Stimulated activated CD8-positive, alpha-beta memory T cell treated with anti-CD3 and anti-CD28 coated beads, Interleukin-12 subunit alpha, Interleukin-12 subunit beta, amount 100 ng/mL, for 4 hours (primary cell): ENCODE data around the gene CXorf66.
A peak's percentile ranks its signal among the peaks of the same experiment; 100 is the strongest.
"Not testable (repeated sequence)": the region's sequence is repeated elsewhere in the genome, so short reads cannot be mapped to it uniquely, and the experiment has no call there.

ENCODE experiments used
- DNase-seq: peaks from one replicate; pipeline ENCODE4 v3.0.0-alpha.2; 2020; ENCODE audit warnings: low read depth

Gene CXorf66, protein sequence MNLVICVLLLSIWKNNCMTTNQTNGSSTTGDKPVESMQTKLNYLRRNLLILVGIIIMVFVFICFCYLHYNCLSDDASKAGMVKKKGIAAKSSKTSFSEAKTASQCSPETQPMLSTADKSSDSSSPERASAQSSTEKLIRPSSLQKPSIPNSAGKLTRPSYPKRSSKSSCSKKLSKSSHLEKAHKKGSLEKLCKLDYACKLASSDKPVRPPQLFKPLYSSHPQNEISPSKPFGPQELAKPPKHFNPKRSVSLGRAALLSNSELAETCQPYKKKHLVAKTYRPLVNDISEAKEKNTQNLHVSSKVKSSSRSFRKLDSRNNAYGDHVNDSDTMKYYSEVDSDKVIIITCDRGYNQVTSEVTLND

DNA sequence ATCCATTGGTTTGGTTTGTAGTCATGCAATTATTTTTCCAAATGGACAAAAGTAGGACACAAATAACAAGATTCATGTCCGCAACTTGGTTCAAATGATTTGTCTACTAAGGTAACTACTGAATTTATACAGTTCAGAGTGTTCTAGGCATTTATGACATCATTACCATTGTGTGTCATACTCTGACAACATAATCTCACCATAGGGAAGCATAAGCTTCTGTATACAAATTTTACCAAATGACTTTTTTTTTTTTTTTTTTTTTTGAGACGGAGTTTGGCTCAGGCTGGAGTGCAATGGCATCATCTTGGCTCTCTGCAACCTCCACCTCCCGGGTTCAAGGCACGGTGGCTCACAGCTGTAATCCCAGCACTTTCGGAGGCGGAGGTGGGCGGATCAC lies at the start of gene CXorf66:
Gene CXorf66 (minus strand): TSS at position 101 of the 400 bp plus-strand sequence. CDS start 25 bp downstream, at position 76.
- DNase-seq = no peak

DNA sequence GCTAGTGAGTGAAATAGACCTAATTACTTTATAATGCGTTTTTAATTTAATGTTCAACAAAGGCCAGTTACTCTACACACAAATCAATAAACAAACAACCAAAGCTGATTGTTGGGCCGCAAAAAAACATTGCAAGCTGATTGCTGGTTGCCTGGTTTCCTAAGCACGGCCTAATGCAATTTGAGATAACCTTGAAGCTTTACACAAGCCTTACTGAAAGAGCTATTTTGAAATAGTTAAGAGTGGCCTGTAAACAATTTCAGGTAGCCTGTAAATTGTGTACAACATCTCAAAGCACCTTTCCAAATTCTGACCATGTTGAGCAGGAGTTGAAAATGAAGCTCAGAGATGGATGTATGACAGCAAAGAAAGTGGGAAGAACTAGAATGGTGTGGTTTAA lies 17.5 kb upstream of the CXorf66 start:
- DNase-seq = no peak

DNA sequence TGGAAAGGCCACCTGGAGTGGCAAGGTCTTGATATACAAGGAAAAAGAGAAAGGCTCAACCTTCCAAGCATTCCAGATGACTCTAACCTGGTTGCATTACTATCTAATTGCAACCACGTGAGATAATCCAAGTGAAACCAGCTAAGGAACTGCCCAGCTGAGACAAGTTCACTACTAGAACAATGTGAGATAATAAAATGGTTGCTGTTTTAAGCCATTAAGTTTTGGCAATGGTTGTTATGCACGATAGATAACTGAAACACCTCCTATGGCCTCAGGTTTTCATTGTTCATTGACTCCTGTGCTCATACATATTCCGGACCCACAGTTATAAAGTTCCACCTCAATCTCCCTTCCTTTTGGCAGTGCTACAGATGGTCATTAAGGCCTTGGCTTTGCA lies 9.2 kb upstream of the CXorf66 start:
- DNase-seq = no peak

DNA sequence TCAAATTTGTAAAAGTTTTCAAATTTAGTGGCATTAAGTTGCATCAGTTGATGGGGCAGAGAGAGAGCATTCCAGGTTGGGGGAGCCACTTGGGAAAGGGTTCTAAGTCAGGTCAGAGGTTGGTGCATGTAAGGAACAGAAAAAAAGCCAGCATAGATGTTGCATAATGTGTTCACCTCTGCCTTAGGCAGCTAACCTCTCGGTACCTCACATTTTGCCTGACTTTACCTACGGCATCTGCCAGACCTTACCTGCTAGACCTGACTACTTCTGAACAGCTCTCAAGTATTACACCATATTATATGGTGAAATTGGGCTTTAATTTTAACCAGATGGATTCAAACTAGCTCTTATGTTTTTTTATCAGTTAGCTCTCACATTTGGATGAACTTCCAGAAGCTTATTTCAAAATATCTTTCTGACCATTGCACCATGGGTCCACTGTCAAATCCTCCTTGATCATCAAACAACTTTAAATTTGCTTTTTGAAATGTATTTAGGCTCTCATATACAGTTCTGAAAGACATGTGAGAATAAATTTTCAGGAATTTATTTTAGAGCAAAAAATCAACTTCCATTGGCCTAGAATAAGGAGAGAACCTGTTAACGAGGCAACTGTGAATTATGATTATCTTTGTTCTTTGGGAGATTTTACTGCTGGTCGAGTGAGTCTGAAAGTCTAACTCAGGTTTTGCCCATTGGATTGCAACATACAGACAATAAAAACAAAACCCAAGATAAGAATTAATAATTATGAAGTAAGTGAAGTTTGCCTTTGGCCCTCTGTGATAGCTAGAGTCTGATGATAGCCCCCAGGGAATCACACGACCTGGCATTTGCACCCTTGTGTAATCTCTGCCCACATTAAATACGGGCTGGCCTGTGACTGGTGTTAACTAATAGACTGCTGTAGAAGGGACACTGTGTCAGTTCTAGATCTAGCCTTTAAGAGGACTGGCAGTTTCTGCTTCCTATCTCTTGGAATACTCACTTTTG lies 7.6 kb upstream of the CXorf66 start:
- no peak for DNase-seq

DNA sequence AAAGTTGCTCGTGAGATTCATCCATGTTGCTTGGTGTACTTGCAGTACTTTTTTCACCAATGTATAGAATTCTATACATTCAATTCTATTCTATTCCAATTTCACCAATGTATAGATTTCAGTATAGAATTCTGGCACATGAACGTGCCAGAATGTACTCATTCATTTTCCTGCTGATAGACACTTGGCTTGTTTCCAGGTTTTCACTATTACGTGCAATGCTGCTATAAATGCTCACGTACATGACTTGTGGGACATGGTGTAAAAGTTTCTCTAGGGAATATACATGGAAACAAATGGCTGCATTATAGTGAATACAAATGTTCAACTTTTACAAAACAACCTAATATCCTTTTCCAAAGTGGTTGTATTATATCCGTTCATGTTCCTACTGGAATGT lies 6.8 kb upstream of the CXorf66 start:
- DNase-seq = no peak

DNA sequence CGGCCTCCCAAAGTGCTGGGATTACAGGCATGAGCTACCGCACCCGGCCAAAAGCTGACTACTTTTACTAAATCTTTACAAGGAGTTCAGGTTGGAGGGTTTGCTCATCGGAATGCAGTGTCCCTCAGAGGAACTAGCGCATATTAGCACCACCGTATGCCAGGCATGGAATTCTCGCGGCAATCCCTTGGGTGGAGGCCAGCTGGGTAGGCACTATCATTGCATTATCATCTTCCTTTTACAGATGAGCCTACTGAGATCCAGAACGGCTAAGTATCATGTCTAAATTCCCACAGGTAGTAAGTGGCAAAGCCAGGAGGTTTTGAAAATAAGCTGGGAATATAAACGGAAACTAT lies 6.1 kb upstream of the CXorf66 start:
- DNase-seq = no peak

DNA sequence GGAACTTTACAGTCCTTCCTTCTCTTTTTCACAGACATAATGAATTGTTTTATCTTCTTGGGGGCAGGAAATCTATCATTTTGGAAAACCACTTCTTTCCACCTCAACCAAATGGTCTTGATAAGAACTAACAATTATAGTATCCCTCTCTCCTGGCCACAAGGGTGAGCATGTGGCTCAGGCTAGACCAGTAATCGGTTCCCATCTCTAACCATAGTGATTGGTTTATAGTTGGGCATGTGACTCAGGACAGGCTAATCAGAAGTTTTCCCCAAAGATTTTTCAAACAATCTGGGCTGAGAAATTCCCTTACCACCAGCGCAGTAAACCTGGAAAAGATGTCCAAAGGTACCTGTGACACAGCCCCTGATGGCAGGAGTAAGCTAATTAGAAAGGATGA lies 4.0 kb upstream of the CXorf66 start:
- no peak for DNase-seq

DNA sequence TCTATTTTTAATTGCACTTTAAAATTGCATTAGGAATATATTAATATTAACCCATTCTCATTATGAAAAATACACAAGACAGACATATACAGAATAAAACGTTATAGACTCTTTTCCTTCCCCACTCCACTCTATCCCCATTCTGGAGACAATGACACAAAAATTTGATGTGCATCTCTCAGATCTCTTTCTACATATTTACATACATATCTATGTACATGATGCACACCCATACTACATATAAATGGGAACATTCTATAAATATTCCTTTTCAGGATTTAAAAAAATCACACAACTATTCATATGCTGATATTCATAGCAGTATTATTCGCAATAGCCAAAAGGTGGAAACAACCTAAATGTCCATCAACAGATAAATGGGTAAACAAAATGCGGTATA lies 2.4 kb upstream of the CXorf66 start:
- DNase-seq = no peak

DNA sequence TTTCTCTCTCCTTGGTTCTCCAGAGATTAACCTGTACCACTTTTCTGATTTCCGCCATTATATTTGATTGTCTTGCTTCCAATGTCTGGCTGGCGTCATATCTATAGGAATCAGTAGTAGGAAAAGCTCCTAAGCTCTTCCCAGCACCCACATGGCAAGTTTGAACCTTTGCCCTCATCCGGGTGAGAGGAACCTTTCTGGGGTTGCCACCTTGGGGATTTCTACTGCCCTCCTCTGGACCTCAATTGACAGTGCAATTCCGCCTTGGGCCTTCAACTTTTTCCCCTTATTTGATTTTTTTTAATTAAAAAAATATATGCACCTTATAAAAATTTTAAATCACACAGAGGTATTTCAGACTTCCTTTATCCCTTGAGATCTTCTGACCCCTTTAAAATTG lies 2.0 kb upstream of the CXorf66 start:
- DNase-seq = no peak

DNA sequence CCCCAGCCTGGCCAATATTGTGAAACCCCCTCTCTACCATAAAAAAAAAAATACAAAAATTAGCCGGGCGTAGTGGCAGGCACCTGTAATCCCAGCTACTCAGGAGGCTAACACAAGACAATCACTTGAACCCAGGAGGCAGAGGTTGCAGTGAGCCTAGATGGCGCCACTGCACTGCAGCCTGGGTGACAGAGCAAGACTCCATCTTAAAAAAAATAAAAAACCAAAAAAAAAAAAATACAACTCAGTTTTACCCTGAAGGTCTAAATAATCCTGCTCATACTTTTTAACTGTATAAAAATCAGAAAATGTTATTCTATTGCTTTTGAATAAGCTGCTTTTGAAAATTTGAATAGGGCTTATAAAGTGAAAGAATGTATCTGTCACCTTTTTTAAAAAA lies 838 bp upstream of the CXorf66 start:
- DNase-seq = not testable (repeated sequence)

DNA sequence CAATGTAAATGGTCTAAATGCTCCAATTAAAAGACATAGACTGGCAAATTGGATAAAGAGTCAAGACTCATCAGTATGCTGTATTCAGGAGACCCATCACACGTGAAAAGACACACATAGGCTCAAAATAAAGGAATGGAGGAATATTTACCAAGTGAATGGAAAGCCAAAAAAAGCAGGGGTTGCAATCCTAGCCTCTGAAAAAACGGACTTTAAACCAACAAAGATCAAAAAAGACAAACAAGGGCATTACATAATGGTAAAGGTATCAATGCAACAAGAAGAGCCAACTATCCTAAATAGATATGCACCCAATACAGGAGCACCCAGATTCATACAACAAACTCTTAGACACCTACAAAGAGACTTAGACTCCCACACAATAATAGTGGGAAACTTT lies 4.2 kb downstream of the CXorf66 start:
- not testable (repeated sequence) for DNase-seq

DNA sequence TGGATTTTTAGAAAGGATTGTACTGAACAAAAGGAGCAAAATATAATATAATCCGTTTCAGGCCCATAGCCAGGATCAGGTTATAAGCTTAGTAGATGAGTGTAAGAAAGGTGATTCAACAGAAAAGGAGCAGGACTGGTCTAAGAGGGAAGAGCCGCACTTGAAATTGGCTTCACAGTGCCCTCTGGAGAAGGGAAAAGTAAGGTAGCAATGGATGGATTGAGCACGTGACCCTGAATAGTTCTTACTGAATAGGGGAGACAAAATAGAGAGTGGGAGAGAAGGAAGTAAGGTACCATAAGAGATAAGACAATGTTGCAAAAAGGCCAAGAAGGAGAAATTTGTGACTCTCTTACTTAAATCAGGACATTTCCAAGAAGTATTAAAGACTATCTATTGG lies 15.6 kb downstream of the CXorf66 start:
- DNase-seq = no peak

DNA sequence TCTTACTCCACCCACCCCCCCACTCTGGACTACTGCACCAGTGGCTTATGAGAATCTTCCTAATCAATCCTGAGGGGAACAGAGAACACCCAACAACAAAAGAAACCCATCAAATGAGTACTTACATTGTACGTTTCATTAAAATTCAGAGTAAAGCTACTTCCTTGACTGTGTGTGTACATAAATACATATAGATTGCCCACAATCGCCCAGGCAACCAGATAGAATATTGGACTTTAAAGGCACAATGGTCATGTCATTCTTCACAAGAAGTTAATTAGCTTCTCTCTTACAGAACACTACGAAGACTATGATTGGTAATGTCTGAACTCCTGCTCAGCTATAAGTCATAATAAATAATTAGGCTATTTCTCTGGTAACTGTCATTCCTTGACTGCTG lies 20.2 kb downstream of the CXorf66 start:
- DNase-seq = no peak

DNA sequence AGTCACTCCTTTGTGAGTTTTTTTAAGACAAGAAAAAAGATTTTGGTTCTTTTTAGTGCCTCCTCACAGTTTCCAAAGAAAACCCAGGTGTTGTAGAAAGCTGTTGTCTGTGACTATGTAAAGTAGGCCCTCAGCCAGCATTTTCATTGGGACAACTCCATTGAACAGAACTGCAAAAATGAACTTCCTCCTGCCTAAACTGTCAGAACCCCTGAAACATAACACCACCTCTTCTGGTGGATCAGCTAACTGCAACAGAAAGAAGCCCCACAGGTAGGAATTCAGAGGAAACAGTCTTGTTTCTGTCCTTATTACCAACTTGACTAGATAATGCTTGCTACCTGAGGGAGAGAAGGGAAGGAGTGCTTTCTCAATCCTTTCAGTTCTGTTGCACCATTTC lies 29.1 kb downstream of the CXorf66 start:
- no peak for DNase-seq

DNA sequence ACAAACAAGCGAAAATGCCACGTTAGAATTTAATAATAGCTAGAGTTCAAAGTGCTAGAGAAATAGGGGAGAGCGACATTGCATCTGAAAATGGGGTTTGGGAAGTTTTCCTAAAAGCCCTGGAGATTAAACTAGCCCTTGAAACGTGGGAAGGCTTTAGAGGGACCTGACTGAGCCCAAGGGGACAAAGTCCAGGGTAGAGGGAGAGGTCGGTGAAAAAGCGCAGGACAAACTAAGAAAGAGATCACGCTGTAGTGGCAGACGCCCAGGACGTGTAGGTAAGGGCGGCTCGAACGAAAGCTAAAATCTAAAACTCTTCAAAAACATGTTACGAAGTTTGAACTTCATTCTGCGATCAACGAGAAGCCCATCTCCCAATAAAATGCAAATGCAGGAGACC lies 31.4 kb downstream of the CXorf66 start:
- no peak for DNase-seq

DNA sequence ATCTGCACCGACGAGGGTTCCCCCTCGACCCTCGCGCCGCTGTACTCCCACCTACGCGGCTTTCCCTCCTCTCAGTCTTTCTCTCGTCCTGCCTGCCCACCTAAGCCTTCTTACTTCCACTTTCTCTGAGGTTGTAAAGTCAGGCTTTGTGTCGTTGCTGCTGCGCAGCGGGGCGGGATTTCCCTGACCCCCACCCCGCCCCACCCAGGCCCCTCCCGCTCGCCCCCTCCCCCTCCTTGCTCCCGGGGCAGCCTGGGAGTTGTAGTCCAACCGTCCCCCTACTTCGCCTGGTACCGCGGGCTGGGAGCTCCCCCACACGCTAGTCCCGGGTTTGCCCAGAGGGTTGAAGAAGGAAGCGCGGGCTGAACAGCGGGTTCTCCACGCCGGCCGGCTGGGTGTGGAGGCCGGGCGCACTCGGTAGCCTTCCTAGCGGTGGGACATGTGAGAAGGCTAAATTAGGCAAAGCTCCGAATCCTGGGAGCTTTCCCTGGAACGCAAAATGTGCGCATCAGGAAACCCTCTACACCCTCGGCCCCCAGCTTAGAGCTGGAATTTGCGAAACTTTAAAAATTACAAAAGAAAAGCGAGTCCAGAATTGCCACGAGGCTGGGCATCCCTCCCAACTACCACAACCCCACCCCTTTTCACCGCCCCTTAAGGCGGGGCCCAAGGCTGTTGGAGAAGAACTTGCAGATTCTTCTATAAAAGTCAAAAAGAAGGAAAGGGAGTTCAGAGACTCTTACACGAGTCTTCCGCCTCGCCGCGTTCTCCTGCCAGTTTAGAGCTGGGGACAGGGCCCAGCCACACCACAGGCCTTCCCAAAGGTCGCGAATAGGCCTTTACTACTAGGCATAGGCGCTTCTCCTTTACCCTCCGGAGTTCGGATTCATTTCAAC lies 32.2 kb downstream of the CXorf66 start, which contains the start of gene ATP11C:
Gene ATP11C (minus strand): TSS at position 153 of the 896 bp plus-strand sequence. CDS start 1,011 bp downstream, outside the sequence.
- DNase-seq = peak; percentile 69

DNA sequence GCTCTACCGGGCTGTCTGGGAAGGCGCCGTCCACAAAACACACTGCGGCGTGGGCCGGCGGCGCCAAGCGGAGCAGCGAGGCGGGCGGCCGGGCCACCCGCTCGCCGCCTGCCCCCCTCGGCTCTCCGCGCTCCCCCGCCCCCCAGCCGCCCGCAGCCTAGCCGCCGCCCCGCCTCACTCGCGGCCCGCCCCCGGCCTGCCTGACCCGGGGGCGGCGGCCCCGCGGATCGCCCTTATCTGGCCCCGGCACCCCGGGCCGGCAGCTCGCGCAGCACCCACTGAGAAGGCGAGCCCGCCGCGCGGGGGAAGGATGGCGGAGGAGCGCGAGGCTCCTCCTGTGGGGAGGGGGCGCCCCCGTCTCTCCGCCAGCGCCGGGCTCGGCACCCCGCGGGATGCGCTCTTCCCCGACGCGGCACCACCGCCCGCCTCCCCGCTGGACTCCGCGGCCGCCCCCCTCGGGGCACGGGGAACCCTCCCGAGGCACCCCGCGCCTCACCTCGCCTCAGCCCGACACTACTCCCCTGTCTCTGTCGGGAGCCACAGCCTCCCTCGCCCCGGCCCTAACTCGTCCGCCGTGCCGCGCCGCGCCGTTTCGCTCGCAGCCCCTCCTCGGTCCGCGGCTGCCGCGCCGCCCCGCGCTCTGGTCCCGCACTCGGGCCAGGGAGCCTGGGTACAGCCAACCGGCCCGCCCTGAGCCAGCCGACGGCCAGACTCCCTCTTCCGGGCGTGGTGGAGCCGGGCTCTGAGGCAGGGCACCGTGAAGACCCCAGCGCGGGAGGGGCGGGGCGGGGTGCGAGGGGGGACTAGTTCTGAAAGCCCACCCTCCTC lies 33.0 kb downstream of the CXorf66 start:
- peak; percentile 35 for DNase-seq

DNA sequence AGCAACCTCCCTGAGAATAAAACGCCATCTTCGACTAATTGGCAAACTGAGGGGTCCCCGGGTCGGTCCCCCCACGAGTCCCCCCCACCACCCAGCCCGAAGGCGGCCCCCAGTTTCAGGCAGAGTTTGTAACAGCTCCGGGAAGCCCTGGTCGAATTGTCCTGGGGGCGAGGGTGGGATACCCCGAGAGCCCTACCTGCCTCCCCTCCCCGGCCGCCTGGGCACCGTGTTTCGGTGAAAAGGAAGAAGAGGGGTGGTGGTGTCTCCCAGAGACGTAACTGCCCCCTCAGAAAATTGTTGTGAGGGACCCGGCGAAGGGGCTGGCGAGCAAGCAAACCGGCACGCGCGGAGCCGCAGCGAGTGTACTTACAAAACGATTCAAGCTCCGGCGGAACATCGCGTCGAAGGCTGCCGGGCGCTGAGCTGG lies 33.7 kb downstream of the CXorf66 start:
- no peak for DNase-seq

DNA sequence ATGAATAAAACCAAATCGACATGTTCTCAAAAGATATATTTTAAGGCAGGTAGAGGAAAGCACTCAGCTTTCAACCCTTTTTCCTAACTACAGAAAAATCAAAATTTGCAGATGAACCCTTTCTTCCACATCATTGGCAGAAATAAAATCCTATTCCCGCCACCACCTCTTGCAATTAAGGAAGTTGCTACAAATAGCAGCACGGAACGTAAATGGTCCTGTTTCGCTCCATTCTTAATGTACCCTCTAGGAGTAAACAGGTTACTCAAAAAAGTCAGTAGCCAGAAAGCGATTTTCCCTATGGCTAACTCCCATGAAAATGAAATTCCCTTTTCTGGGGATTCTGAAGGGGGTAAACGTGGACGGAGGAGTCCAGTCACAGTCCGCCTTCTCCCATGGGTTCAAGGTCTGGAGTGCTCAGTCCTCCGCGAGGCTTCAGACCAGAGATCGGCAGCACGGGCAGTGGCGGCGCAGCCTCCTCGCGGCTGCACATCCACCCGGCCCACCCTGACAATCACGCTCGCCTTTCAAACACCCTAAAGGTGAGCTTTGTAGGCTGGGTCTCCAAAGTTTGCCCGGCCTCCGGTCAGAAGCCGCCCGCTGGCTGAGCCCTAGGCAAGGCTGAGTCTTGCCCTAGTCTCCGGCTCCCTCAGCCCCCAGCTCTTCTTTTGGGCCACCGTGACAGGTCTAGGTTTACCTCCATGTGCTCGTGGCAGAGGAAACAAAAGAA lies 34.2 kb downstream of the CXorf66 start:
- no peak for DNase-seq

DNA sequence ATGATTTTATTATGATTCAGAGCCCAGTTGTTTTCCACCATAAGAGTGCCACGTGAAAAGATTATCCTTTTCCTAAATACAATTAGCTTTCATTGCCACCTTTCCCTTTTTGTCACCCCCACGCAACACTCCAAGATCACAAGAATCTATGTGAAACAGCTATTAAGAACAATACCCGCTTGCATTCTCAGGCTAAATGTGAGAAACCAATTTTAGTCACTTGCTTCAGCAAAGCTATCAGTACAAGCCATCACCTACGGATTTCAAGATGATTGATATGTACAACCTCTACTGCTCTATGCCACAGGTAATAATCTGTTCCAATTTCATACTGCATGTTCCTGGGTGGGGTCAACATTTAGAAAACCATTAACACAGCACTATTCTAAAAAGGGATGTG lies 34.9 kb downstream of the CXorf66 start:
- no peak for DNase-seq
